UCSD-AML1 (cell line): ENCODE data around the gene STPG4.

Experiments
- DNase-seq: peaks from one replicate; lab custom pipeline; 2025; ENCODE audit not compliant: unreplicated experiment; lab: John Stamatoyannopoulos, UW

The STPG4 gene

GRCh38 chr2:47037678-47038077, 117.4 kb downstream of the STPG4 start:
- DNase-seq, result no peak
